Activated CD8-positive, alpha-beta memory T cell treated with anti-CD3 and anti-CD28 coated beads, Interleukin-2, amount 50 U/mL, for 24 hours (primary cell): ENCODE measurements around the gene CORIN.

Source experiments
- DNase-seq: peaks from one replicate; pipeline ENCODE4 v3.0.0-alpha.2; 2020; ENCODE audit errors: extremely low read depth

The CORIN gene

DNA sequence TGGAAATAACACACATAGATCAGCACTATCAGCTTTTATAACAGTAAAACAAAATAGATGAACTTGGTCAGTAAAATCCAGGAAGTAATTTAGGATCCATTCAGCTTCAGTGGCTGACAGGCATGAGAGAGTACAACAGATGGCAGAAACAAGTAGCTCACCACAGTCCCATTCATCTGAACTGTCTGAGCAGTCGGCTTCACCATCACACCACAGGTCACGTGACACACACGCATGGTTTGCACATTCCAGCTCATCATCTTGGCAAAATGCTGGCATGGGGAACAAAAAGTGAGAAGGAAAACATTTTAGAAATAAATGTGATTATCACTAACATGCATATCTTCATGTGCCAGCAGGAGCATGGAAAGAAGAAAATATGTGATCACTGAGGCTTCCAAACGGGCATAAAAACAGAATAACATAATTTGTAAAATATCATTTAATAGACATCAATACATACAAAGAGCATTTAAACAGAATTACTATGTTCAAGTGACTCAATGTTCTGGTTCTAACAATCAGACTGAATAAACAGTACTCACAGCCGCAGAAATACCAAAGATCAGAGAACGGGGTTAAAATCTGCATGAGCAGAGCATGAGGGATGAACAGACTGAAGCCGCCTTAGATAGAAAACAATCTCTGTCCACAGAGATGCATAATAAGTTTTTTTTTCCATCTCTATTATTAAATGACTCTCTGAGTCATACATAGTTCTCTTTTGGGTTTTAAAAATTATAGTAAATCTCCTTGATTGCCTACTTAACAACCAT lies 194.7 kb downstream of the CORIN start:
- DNase-seq = no peak

- DNase-seq = no peak
Observed at GRCh38 chr4:47642191-47642830, 195.6 kb downstream of the CORIN start.

DNA sequence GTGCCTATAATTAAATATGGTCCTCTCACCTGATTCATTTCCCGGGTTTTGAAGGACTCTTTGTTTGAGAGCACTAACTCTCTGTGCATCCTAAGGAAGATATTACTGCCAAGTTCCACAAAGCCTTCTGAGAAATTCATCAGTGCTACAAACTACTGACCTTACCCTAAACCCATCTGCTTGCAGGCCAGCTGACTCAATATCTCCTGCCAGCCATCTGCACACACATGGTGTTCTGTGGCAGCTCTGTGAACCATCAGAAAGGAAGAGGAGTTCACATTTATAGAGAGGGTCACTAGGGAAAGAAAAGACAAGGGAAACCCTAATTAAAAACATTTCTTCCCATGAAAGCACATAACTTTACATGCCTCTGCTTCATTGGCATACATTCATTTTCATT lies 196.1 kb downstream of the CORIN start:
- DNase-seq = no peak

- DNase-seq = no peak
Observed at GRCh38 chr4:47640911-47641310, 197.0 kb downstream of the CORIN start.

DNA sequence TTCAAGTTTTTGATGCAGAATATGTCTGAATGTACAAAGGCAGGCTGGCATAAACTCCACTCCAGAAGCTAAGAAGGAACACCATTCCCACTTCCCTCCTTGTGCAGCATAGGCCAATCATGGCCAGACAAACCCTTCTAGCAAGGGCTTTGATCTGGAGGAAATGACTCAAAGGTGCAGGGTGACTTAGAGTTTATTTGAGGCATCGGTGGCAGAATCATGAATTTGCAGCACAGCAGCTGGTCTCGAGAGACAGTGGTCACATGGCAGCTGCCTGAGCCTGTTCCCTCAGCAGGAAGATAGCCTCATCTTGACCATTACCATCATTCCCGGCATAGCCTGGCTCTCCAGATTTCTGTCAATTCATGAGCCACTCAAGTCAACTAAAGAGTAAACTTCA lies 198.3 kb downstream of the CORIN start:
- DNase-seq = no peak

DNA sequence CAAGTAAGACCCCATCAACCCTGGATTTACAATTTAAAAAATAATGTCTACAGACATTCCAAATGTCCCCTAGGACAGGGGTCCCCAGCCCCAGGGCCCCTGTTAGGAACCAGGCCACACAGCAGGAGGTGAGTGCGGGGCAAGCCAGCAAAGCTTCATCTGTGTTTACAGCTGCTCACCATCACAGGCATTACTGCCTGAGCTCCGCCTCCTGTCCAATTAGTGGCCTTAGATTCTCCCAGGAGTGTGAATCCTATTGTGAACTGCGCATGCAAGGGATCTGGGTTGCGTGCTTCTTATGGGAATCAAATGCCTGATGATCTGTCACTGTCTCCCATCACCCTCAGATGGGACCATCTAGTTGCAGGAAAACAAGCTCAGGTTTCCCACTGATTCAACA lies 206.7 kb downstream of the CORIN start:
- DNase-seq = no peak

- no peak for DNase-seq
Observed at GRCh38 chr4:47624031-47624441, 213.8 kb downstream of the CORIN start.

DNA sequence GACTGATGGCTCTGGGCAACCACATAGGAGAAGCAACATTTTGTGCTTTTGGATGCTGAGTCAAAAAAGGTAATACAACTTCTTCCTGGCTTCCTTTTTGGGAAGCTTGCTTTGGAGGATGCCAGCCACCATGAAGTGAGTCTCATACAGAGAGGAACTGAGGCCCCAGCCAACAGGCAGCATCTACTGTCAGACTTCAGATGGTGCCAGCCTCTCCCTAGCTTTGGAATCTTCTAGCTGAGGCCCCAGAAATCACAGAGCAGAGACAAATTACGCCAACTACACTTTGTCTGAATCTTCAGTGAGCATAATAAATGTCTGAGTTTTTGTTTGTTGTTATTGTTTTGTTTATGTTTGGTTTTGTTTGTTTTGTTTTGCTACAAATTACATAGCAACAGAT lies 216.7 kb downstream of the CORIN start:
- DNase-seq = no peak

GRCh38 chr4:47619691-47620090 lies 218.2 kb downstream of the CORIN start:
- no peak for DNase-seq

DNA sequence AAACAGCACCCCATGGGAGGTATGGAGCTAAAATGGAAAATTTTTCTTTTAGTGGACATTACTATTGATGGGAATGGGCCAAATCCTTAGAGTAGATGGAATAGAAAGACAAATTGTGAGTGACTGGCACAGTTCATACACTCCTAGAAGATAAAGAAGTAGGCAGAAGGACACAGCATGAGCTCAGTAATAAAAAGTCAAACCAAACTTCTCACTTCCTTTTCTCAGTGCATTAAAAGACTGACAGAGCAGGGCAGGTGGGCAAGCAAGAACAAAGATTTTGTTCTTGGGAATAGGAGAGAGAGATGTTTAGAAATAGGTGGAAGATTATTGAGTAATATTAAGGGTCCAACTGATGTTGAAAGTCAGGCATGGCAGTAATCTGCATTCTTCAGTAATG lies 220.3 kb downstream of the CORIN start:
- DNase-seq = no peak

- DNase-seq = no peak
Observed at GRCh38 chr4:47615385-47615784, 222.5 kb downstream of the CORIN start.

DNA sequence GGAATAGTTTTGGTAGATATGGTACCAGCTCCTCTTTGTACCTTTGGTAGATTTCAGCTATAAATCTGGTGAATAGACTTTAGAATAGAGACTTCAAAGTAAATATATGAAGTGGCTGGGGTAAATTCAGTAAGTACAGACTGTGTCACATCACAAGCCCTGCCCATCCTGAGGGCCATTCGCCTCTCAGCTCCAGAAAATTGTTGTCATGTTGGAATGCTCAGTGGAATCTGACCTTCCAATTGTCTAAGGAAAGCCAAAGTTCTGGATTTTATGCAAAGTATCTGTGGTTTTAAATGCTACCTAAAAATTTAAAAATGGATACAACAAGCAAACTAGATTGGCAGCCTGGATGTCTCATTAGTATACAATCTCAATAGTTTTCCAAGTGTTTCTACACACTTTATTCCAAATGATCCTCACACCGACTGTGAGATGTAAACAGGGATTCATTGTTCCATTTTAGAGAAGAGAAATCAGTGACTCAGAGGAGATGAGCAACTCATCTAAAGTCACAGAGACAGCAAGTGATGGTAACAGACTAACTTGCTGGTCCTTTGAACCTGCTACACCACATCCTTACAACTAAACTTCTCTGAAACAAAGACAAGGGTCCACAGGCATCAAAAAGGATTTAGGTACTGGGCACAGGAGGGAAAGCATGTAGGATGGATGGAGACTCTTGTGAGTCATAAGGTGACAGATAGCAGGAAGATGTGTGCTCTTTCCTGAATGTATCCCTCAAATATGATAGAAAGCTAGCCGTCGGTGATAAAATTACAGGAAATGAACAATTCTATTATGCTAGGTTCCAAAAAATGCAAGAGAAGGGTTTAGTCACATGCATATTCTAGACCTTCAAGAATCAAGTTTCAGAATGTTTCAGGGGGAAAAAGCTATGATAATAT lies 225.5 kb downstream of the CORIN start:
- no peak for DNase-seq

DNA sequence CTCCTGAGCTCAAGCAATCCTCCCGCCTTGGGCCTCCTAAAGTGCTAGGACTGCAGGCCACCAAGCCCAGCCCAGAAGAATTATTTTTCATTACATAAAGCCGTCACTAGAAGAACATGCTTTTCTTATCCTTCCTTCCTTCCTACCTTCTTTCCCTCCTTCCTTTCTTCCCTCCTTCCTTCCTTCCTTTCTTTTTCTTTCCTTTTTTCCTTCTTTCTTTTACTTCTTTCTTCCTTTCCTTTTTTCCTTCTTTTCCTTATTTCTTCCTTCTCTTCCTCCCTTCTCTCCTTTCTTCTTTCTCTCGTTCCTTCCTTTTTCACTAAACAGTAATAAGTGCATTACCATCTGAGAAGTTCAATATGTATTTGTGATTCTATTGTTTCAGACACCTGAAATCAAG lies 231.4 kb downstream of the CORIN start:
- no peak for DNase-seq

DNA sequence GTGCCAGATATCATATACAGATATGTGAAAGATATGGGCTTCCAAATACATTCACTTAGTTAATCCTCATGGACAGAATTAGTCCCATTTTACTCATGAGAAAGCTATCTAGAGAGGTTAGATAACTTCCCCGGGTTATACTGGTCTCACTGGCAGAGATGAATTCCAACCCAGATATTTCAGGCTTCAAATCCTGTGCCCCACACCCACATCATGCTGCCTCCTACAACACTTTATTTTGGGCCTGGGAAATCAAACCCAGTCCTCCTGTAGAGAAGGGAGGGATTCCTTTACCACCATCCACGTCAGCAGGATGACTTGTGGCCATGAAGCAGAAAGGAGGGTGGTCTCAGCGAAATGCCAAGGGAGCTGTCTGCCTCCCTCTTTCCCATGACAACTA lies 239.0 kb downstream of the CORIN start:
- no peak for DNase-seq

DNA sequence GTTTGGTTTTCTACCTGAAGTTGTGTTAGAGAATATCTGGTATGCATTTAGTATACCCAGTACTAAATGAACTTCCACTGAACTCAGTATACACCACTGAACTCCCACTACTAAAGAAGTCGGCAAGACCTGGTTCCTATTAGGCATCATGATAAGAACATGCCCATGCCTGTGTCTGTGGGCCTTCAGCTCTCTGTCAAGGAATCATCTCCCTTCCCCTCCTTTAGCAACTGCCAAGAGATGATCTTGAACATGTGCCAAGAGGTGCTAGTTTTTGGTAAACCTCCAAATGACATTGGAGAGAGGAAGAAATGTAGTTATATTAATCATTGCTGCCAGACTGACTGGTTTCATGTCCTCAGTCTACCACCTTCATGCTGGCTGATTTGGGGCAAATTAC lies 239.5 kb downstream of the CORIN start:
- no peak for DNase-seq

DNA sequence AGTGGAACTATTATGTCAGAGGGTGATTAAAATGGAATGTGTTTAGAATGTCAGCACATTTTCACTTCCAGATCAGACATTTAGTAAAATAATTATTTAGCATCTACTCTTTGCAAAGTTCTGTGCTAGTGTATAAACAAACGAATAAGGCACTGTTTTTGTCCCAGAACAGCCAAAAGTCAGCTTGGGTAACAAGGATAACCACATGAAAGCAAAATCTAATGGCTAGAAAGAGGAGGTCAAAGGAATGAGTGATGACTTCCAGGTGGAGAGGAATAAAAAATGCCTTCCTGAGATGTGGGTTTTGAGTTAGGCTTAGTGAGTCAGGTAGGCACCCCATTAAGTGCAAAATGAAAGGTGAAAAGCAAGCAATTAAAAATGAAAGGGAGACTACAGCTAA lies 240.2 kb downstream of the CORIN start:
- no peak for DNase-seq

DNA sequence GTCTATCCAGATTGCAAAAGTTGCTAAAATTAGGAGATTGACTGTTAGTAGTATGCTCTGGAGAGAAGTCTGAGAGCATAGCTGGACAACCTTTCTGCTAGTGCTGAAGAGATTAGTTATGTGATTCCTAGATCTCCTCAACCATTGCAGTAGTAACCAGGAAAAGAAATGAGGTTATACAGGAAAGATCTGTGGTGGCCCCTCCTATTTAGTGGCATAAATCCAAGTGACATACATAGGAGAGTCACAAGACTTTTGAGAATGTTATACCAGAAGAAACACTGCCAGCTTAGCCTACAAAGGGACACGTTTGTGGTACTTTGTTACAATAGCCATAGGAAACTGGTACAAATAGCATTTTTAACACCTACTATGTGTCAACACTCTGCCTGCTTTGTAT lies 247.5 kb downstream of the CORIN start:
- DNase-seq = no peak

- no peak for DNase-seq
Observed at GRCh38 chr4:47579235-47579634, 258.6 kb downstream of the CORIN start.

- DNase-seq = no peak
Observed at GRCh38 chr4:47577779-47578553, 259.9 kb downstream of the CORIN start.

- no peak for DNase-seq
Observed at GRCh38 chr4:47572981-47573380, 264.9 kb downstream of the CORIN start.

- no peak for DNase-seq
Observed at GRCh38 chr4:47570816-47571215, 267.1 kb downstream of the CORIN start.

- no peak for DNase-seq
Observed at GRCh38 chr4:47567511-47567910, 270.4 kb downstream of the CORIN start.
